ENCODE measurements around the gene NOPCHAP1. TPM values are rescaled to one million over a fixed set of nuclear protein-coding genes. Genes with fewer than 3 reads are reported as not detected.
A peak's percentile ranks its signal among the peaks of the same experiment; 100 is the strongest.
"Not testable (repeated sequence)": the region's sequence is repeated elsewhere in the genome, so short reads cannot be mapped to it uniquely, and the experiment has no call there.

The NOPCHAP1 gene
- total RNA-seq: 10 to 100 TPM; 25.8 to 27.8 TPM
- 16.6 TPM for polyA plus RNA-seq

GRCh38 chr12:104986022-104986941 is at the start of gene NOPCHAP1:
Gene NOPCHAP1, plus strand, starts transcription at chr12:104986316. Its CDS starts 37 bp downstream, at chr12:104986353.
- Mint-ChIP-seq H3K36me3 (peaks cover 11 to 29% (median 14%) of the 10 kb centered on the region in 3 donors), H3K4me1 (peaks cover 31 to 45% (median 44%) of the 10 kb centered on the region in 3 donors), H3K4me3 (peak within 1 kb of the TSS; percentile 86 to 96 (median 90)), H3K27me3 (peaks cover 9 to 22% of the 10 kb centered on the region in 2 donors), H3K9me3 (no peaks in the 10 kb centered on the region), H3K27ac (peak within 1 kb of the TSS in 7 of 8 donors; percentile 55 to 87 (median 77))
- ChIA-PET POLR2A (no interaction called here), CTCF (interaction anchor here (1.6 kb wide), 1 partner anchor 27 kb away, joined by 5 read pairs; no protein-coding TSS in a partner anchor)
- H3K27me3 ChIP-seq (ENCODE audit: insufficient read depth, low read length, poor library complexity, severe bottlenecking): no peaks in the 10 kb centered on the region
- H3K9me3 ChIP-seq (ENCODE audit: low read length): no peaks in the 10 kb centered on the region
- peak; percentile 73 to 87 (median 84) for DNase-seq
- peak within 1 kb of the TSS; percentile 79 for H3K4me3 ChIP-seq (ENCODE audit: low read length)
- H3K36me3 ChIP-seq (ENCODE audit: insufficient read depth, low read length): no peaks in the 10 kb centered on the region
- H3K27ac ChIP-seq (ENCODE audit: low read depth, low read length): peak within 1 kb of the TSS; percentile 62
- H3K4me1 ChIP-seq (ENCODE audit: insufficient read depth, low read length): peaks cover 18% of the 10 kb centered on the region

GRCh38 chr12:104938371-104938770 is 47.7 kb upstream of the NOPCHAP1 start:
- H3K27me3 ChIP-seq (ENCODE audit: insufficient read depth, low read length, poor library complexity, severe bottlenecking): no peaks in the 10 kb centered on the region
- no peaks in the 10 kb centered on the region for H3K4me1 Mint-ChIP-seq
- CTCF ChIA-PET: interaction anchor here (1.0 kb wide), 1 partner anchor 811 kb away, joined by 3 read pairs; no protein-coding TSS in a partner anchor
- DNase-seq: no peak
- POLR2A ChIA-PET: no interaction called here
- H3K9me3 ChIP-seq (ENCODE audit: low read length): no peaks in the 10 kb centered on the region
- no peaks in the 10 kb centered on the region for H3K36me3 ChIP-seq (ENCODE audit: insufficient read depth, low read length)
- no peak overlapping the region for H3K4me3 Mint-ChIP-seq
- H3K9me3 Mint-ChIP-seq: peaks cover 0 to 7% (median 0%) of the 10 kb centered on the region in 5 donors
- H3K4me3 ChIP-seq (ENCODE audit: low read length): no peak overlapping the region
- no peak overlapping the region for H3K27ac Mint-ChIP-seq
- H3K36me3 Mint-ChIP-seq: peaks cover 0 to 2% (median 0%) of the 10 kb centered on the region in 3 donors
- H3K4me1 ChIP-seq (ENCODE audit: insufficient read depth, low read length): no peaks in the 10 kb centered on the region
- H3K27ac ChIP-seq (ENCODE audit: low read depth, low read length): no peak overlapping the region
- H3K27me3 Mint-ChIP-seq: peaks cover 0 to 4% of the 10 kb centered on the region in 2 donors

GRCh38 chr12:104939089-104939488 is 47.0 kb upstream of the NOPCHAP1 start:
- no peak overlapping the region for H3K27ac ChIP-seq (ENCODE audit: low read depth, low read length)

GRCh38 chr12:104941454-104941853 is 44.7 kb upstream of the NOPCHAP1 start:
- H3K4me3 Mint-ChIP-seq: no peak overlapping the region
- no peak overlapping the region for H3K4me3 ChIP-seq (ENCODE audit: low read length)
- no peaks in the 10 kb centered on the region for H3K4me1 Mint-ChIP-seq
- CTCF ChIA-PET: interaction anchor here (0.7 to 3.3 kb wide), 3 partner anchors 16 to 560 kb away, joined by 3 to 10 read pairs (median 4); partner anchors contain the start of gene SLC41A2
- H3K36me3 ChIP-seq (ENCODE audit: insufficient read depth, low read length): no peaks in the 10 kb centered on the region
- H3K36me3 Mint-ChIP-seq: no peaks in the 10 kb centered on the region
- H3K27me3 Mint-ChIP-seq: peaks cover 0 to 4% of the 10 kb centered on the region in 2 donors
- no peak overlapping the region for H3K27ac ChIP-seq (ENCODE audit: low read depth, low read length)
- H3K4me1 ChIP-seq (ENCODE audit: insufficient read depth, low read length): no peaks in the 10 kb centered on the region
- POLR2A ChIA-PET: no interaction called here
- H3K9me3 Mint-ChIP-seq: peaks cover 0 to 11% (median 2%) of the 10 kb centered on the region in 5 donors
- DNase-seq: no peak
- no peak overlapping the region for H3K27ac Mint-ChIP-seq
- H3K27me3 ChIP-seq (ENCODE audit: insufficient read depth, low read length, poor library complexity, severe bottlenecking): no peaks in the 10 kb centered on the region
- H3K9me3 ChIP-seq (ENCODE audit: low read length): no peaks in the 10 kb centered on the region

More at GRCh38 chr12:104939089-104939488, 47.0 kb upstream of the NOPCHAP1 start:
- Histone ChIP-seq H3K9me3 (ENCODE audit: low read length) (no peaks in the 10 kb centered on the region), H3K4me1 (ENCODE audit: insufficient read depth, low read length) (no peaks in the 10 kb centered on the region), H3K27me3 (ENCODE audit: insufficient read depth, low read length, poor library complexity, severe bottlenecking) (no peaks in the 10 kb centered on the region), H3K4me3 (ENCODE audit: low read length) (no peak overlapping the region), H3K36me3 (ENCODE audit: insufficient read depth, low read length) (no peaks in the 10 kb centered on the region)
- CTCF ChIA-PET: interaction anchor here (1.0 kb wide), 1 partner anchor 811 kb away, joined by 3 read pairs; no protein-coding TSS in a partner anchor
- H3K27ac Mint-ChIP-seq: no peak overlapping the region
- POLR2A ChIA-PET: no interaction called here
- peaks cover 0 to 11% (median 2%) of the 10 kb centered on the region in 5 donors for H3K9me3 Mint-ChIP-seq
- no peaks in the 10 kb centered on the region for H3K4me1 Mint-ChIP-seq
- peaks cover 0 to 4% of the 10 kb centered on the region in 2 donors for H3K27me3 Mint-ChIP-seq
- H3K4me3 Mint-ChIP-seq: no peak overlapping the region
- peaks cover 0 to 2% (median 0%) of the 10 kb centered on the region in 3 donors for H3K36me3 Mint-ChIP-seq
- DNase-seq: no peak

GRCh38 chr12:104942075-104942474 is 44.0 kb upstream of the NOPCHAP1 start:
- Mint-ChIP-seq H3K27me3 (peaks cover 0 to 4% of the 10 kb centered on the region in 2 donors), H3K27ac (no peak overlapping the region)

GRCh38 chr12:104943401-104943800 is 42.7 kb upstream of the NOPCHAP1 start:
- H3K27ac ChIP-seq (ENCODE audit: low read depth, low read length); POLR2A ChIA-PET; H3K27ac Mint-ChIP-seq; H3K4me3 Mint-ChIP-seq; H3K27me3 Mint-ChIP-seq; H3K27me3 ChIP-seq (ENCODE audit: insufficient read depth, low read length, poor library complexity, severe bottlenecking); H3K4me3 ChIP-seq (ENCODE audit: low read length); H3K36me3 ChIP-seq (ENCODE audit: insufficient read depth, low read length); DNase-seq; H3K36me3 Mint-ChIP-seq; H3K4me1 ChIP-seq (ENCODE audit: insufficient read depth, low read length); H3K9me3 ChIP-seq (ENCODE audit: low read length); H3K4me1 Mint-ChIP-seq: not testable (repeated sequence)
- CTCF ChIA-PET: interaction anchor here (0.7 kb wide), 2 partner anchors 14 to 16 kb away, joined by 3 read pairs; partner anchors contain the start of gene SLC41A2
- peaks cover 0 to 11% (median 2%) of the 10 kb centered on the region in 5 donors for H3K9me3 Mint-ChIP-seq

More at GRCh38 chr12:104942075-104942474, 44.0 kb upstream of the NOPCHAP1 start:
- Histone ChIP-seq H3K36me3 (ENCODE audit: insufficient read depth, low read length) (no peaks in the 10 kb centered on the region), H3K27me3 (ENCODE audit: insufficient read depth, low read length, poor library complexity, severe bottlenecking) (no peaks in the 10 kb centered on the region), H3K4me3 (ENCODE audit: low read length) (no peak overlapping the region), H3K4me1 (ENCODE audit: insufficient read depth, low read length) (no peaks in the 10 kb centered on the region), H3K9me3 (ENCODE audit: low read length) (no peaks in the 10 kb centered on the region), H3K27ac (ENCODE audit: low read depth, low read length) (no peak overlapping the region)
- POLR2A ChIA-PET: no interaction called here
- CTCF ChIA-PET: interaction anchor here (3.3 kb wide), 1 partner anchor 560 kb away, joined by 10 read pairs; no protein-coding TSS in a partner anchor
- H3K4me3 Mint-ChIP-seq: no peak overlapping the region
- no peaks in the 10 kb centered on the region for H3K4me1 Mint-ChIP-seq
- DNase-seq: no peak
- H3K9me3 Mint-ChIP-seq: peaks cover 0 to 11% (median 2%) of the 10 kb centered on the region in 5 donors
- H3K36me3 Mint-ChIP-seq: no peaks in the 10 kb centered on the region

- Histone ChIP-seq H3K36me3 (ENCODE audit: insufficient read depth, low read length) (no peaks in the 10 kb centered on the region), H3K9me3 (ENCODE audit: low read length) (no peaks in the 10 kb centered on the region), H3K27ac (ENCODE audit: low read depth, low read length) (no peak overlapping the region), H3K4me3 (ENCODE audit: low read length) (no peak overlapping the region), H3K27me3 (ENCODE audit: insufficient read depth, low read length, poor library complexity, severe bottlenecking) (no peaks in the 10 kb centered on the region), H3K4me1 (ENCODE audit: insufficient read depth, low read length) (no peaks in the 10 kb centered on the region)
- peaks cover 0 to 11% (median 2%) of the 10 kb centered on the region in 5 donors for H3K9me3 Mint-ChIP-seq
- H3K27me3 Mint-ChIP-seq: no peaks in the 10 kb centered on the region
- POLR2A ChIA-PET: no interaction called here
- H3K36me3 Mint-ChIP-seq: no peaks in the 10 kb centered on the region
- DNase-seq: no peak
- CTCF ChIA-PET: no interaction called here
- H3K4me3 Mint-ChIP-seq: no peak overlapping the region
- H3K4me1 Mint-ChIP-seq: no peaks in the 10 kb centered on the region
- no peak overlapping the region for H3K27ac Mint-ChIP-seq
Observed at GRCh38 chr12:104944252-104944651, 41.9 kb upstream of the NOPCHAP1 start.

- H3K27me3 ChIP-seq (ENCODE audit: insufficient read depth, low read length, poor library complexity, severe bottlenecking); H3K4me3 Mint-ChIP-seq; H3K9me3 ChIP-seq (ENCODE audit: low read length); POLR2A ChIA-PET; H3K4me1 ChIP-seq (ENCODE audit: insufficient read depth, low read length); H3K4me1 Mint-ChIP-seq; H3K27ac Mint-ChIP-seq; H3K36me3 ChIP-seq (ENCODE audit: insufficient read depth, low read length); H3K27me3 Mint-ChIP-seq; H3K27ac ChIP-seq (ENCODE audit: low read depth, low read length); H3K9me3 Mint-ChIP-seq; H3K36me3 Mint-ChIP-seq; DNase-seq; H3K4me3 ChIP-seq (ENCODE audit: low read length); CTCF ChIA-PET: not testable (repeated sequence)
Observed at GRCh38 chr12:104948716-104949115, 37.4 kb upstream of the NOPCHAP1 start.
